ENCODE measurements around the gene MARCHF6.

GRCh38 chr5:10348258-10348657 is 5.2 kb upstream of the MARCHF6 start:
- TF ChIP-seq CTCF (IDR thresholded peaks at IDR 0.05) (no peak), POLR2A (IDR thresholded peaks at IDR 0.05) (no peak)
